HL-60 (cell line): ENCODE data around the gene CAMK2D.

Experiments
- DNase-seq, 2 experiments: peaks; one replicate each; pipeline ENCODE4 v3.0.0-alpha.2; 2010 to 2020; ENCODE audit warnings: low read depth in 1 of 2, low spot score in 1 of 2
- H3K27ac ChIP-seq: fragments of 250-450 bp; sonication (Bioruptor Pico); replicated peaks from 2 replicates; pipeline ENCODE4 v1.5.1; 2020; ENCODE audit warnings: mild to moderate bottlenecking, moderate library complexity
- H3K27me3 ChIP-seq: fragments of 250-450 bp; sonication (Bioruptor Pico); 2 replicates; pipeline ENCODE4 v1.5.1; 2021; ENCODE audit warnings: mild to moderate bottlenecking, moderate library complexity; ENCODE audit not compliant: insufficient read depth, poor library complexity, severe bottlenecking
- H3K4me3 ChIP-seq: replicated peaks from 2 replicates; pipeline ENCODE4 v1.5.1; 2011; ENCODE audit warnings: mild to moderate bottlenecking, control low read depth, low read length; ENCODE audit not compliant: insufficient read depth
- CTCF ChIP-seq: IDR thresholded peaks from one replicate; pipeline ENCODE4 v1.5.1; 2011; ENCODE audit warnings: low read length, control low read depth, inconsistent platforms; ENCODE audit not compliant: insufficient read depth
- GABPA ChIP-seq: IDR thresholded peaks from 2 replicates; pipeline ENCODE4 v1.6.1; 2012; ENCODE audit warnings: low read depth
- POLR2AphosphoS5 ChIP-seq: IDR thresholded peaks from 2 replicates; pipeline ENCODE4 v1.6.1; 2012; ENCODE audit warnings: low read depth
- REST ChIP-seq: IDR thresholded peaks from 2 replicates; pipeline ENCODE4 v1.6.1; 2012; ENCODE audit warnings: low read depth; ENCODE audit not compliant: insufficient replicate concordance
- SPI1 ChIP-seq: IDR thresholded peaks from 2 replicates; pipeline ENCODE4 v1.6.1; 2012; ENCODE audit warnings: low read depth, mild to moderate bottlenecking, borderline replicate concordance

Gene CAMK2D

GRCh38 chr4:113607147-113607720 is 154.3 kb downstream of the CAMK2D start:
- no peak for DNase-seq
- Histone ChIP-seq H3K4me3 (no peak overlapping the region), H3K27ac (no peak overlapping the region), H3K27me3 (no peaks in the 10 kb centered on the region)
- no peak for TF ChIP-seq GABPA
- TF ChIP-seq CTCF, result no peak
- no peak for TF ChIP-seq REST
- no peak for TF ChIP-seq SPI1
- no peak for TF ChIP-seq POLR2AphosphoS5

GRCh38 chr4:113604955-113605354 is 156.6 kb downstream of the CAMK2D start:
- H3K27ac ChIP-seq, result no peak overlapping the region
- TF ChIP-seq REST (no peak), SPI1 (no peak), CTCF (no peak), POLR2AphosphoS5 (no peak), GABPA (no peak)
- no peak for DNase-seq

GRCh38 chr4:113603911-113604310 is 157.6 kb downstream of the CAMK2D start:
- no peak overlapping the region for H3K27ac ChIP-seq
- no peak overlapping the region for H3K4me3 ChIP-seq
- H3K27me3 ChIP-seq, result no peaks in the 10 kb centered on the region
- no peak for TF ChIP-seq POLR2AphosphoS5
- no peak for TF ChIP-seq REST
- no peak for TF ChIP-seq CTCF
- TF ChIP-seq SPI1, result no peak
- no peak for TF ChIP-seq GABPA
- no peak for DNase-seq

More at GRCh38 chr4:113604955-113605354, 156.6 kb downstream of the CAMK2D start:
- H3K4me3 ChIP-seq, result no peak overlapping the region
- no peaks in the 10 kb centered on the region for H3K27me3 ChIP-seq
